NB4 (cell line): ENCODE measurements around the gene FSCB.

Experiments
- DNase-seq: peaks from one replicate; pipeline ENCODE4 v3.0.0; 2010; ENCODE audit warnings: low read depth
- H3K4me3 ChIP-seq: one replicate; pipeline ENCODE4 v1.5.1; 2011; ENCODE audit warnings: mild to moderate bottlenecking, low read depth, low read length, moderate library complexity
- MYC ChIP-seq: IDR thresholded peaks from 2 replicates; pipeline ENCODE4 v1.6.1; 2011; ENCODE audit warnings: low read depth, low read length
- POLR2A ChIP-seq: IDR thresholded peaks from 2 replicates; pipeline ENCODE4 v1.6.1; 2011; ENCODE audit warnings: mild to moderate bottlenecking; ENCODE audit not compliant: insufficient read length; ENCODE audit errors: extremely low read depth
- TF ChIP-seq, protein P1 (sequence below): IDR thresholded peaks from 2 replicates; pipeline ENCODE4 v1.6.1; 2011; ENCODE audit warnings: low read depth, low read length
- TF ChIP-seq, protein P2 (sequence below): IDR thresholded peaks from one replicate; pipeline ENCODE4 v1.5.1; 2012; ENCODE audit warnings: low read depth, low read length

The FSCB gene, protein sequence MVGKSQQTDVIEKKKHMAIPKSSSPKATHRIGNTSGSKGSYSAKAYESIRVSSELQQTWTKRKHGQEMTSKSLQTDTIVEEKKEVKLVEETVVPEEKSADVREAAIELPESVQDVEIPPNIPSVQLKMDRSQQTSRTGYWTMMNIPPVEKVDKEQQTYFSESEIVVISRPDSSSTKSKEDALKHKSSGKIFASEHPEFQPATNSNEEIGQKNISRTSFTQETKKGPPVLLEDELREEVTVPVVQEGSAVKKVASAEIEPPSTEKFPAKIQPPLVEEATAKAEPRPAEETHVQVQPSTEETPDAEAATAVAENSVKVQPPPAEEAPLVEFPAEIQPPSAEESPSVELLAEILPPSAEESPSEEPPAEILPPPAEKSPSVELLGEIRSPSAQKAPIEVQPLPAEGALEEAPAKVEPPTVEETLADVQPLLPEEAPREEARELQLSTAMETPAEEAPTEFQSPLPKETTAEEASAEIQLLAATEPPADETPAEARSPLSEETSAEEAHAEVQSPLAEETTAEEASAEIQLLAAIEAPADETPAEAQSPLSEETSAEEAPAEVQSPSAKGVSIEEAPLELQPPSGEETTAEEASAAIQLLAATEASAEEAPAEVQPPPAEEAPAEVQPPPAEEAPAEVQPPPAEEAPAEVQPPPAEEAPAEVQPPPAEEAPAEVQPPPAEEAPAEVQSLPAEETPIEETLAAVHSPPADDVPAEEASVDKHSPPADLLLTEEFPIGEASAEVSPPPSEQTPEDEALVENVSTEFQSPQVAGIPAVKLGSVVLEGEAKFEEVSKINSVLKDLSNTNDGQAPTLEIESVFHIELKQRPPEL

DNA sequence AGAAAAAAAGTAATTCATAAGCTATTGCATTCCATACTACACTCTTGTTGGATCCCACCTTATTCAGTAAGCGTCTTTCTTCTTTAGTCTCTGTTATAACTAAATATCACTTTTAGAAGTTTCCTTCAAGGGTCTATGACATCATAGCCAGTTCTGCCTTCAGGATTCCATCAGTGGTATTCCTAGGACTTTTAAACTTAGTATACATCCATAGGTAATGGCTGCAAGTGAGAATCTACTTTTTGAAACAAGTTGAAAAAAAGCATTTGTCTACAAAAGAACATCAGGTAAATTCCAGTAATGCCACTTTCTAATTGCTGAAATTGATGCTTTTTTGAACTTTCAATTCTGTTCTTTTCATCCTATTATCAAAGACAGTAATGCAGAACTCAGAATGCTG, at the start of gene FSCB:
Gene FSCB, minus strand, starts transcription at position 101 of the 400 bp plus-strand sequence. CDS start 296 bp downstream, outside the sequence.
- H3K4me3 ChIP-seq = no peak within 1 kb of the TSS
- TF ChIP-seq, protein P1, sequence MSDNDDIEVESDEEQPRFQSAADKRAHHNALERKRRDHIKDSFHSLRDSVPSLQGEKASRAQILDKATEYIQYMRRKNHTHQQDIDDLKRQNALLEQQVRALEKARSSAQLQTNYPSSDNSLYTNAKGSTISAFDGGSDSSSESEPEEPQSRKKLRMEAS = no peak
- no peak for TF ChIP-seq MYC
- TF ChIP-seq POLR2A = no peak
- TF ChIP-seq, protein P2, sequence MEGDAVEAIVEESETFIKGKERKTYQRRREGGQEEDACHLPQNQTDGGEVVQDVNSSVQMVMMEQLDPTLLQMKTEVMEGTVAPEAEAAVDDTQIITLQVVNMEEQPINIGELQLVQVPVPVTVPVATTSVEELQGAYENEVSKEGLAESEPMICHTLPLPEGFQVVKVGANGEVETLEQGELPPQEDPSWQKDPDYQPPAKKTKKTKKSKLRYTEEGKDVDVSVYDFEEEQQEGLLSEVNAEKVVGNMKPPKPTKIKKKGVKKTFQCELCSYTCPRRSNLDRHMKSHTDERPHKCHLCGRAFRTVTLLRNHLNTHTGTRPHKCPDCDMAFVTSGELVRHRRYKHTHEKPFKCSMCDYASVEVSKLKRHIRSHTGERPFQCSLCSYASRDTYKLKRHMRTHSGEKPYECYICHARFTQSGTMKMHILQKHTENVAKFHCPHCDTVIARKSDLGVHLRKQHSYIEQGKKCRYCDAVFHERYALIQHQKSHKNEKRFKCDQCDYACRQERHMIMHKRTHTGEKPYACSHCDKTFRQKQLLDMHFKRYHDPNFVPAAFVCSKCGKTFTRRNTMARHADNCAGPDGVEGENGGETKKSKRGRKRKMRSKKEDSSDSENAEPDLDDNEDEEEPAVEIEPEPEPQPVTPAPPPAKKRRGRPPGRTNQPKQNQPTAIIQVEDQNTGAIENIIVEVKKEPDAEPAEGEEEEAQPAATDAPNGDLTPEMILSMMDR = no peak
- DNase-seq = no peak

DNA sequence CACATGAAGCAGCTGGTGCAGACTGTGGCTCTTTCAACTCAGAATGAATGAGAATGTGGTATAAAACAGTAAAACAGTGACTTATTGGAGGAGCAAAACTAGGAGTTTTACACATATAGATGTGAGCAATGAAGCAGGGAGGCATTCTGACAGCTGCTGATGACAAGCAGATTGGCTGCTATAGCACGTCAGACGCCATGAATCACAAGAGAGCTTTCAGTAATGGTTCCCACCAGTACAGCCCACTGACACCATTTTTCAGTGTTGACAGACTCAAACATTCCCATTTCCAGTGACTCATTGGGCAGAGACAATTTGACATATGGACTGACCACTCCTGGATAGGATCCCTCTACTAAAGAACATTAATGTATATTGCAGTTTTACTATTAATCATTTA, 24.6 kb upstream of the FSCB start:
- TF ChIP-seq POLR2A = no peak
- TF ChIP-seq, protein P1 = no peak
- TF ChIP-seq MYC = no peak
- TF ChIP-seq, protein P2 = no peak

DNA sequence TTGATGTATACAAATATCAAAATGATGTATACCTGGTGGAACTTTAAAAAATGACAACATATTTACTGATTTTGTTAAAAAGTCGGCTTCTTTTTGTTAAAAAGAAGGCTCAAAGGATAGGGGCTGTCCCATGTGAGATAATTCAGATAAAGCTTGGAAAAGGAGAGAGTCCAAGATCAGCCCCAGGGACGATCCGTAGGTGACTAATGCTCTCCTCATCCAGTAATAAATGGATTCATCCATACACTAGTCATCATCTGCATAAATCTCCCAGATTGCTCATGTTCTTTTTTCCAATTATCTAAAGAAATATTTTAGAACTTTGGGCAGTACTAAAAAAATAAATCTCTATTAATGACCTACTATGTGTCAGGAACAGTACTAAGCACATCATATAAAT, 23.4 kb upstream of the FSCB start:
- TF ChIP-seq POLR2A (no peak), MYC (no peak)
- TF ChIP-seq, protein P2 = no peak
- TF ChIP-seq, protein P1 = no peak
- no peak for DNase-seq
- no peak overlapping the region for H3K4me3 ChIP-seq

More for the DNA sequence above, 24.6 kb upstream of the FSCB start:
- no peak for DNase-seq
- H3K4me3 ChIP-seq = no peak overlapping the region

DNA sequence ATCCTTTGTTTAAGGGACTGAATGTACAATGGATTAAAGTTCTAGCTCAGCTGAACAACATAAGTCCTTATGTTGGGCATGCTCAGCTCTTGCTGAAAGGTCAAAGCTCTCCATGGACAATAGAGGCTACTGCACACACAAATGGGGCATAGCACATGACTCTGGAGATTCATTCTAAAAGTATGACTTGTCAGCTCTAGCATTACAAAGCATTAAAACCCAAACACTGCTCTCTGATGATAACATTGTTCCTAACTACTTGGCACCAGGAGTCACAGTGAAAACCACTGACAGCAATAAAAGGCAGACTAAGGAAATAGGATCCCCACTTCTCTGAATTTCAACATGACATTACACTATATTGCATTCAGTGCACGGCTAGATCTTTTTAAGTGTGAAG, 21.9 kb upstream of the FSCB start:
- no peak for DNase-seq
- TF ChIP-seq POLR2A (no peak), MYC (no peak)
- TF ChIP-seq, protein P2 = no peak
- TF ChIP-seq, protein P1 = no peak
- H3K4me3 ChIP-seq = no peak overlapping the region

DNA sequence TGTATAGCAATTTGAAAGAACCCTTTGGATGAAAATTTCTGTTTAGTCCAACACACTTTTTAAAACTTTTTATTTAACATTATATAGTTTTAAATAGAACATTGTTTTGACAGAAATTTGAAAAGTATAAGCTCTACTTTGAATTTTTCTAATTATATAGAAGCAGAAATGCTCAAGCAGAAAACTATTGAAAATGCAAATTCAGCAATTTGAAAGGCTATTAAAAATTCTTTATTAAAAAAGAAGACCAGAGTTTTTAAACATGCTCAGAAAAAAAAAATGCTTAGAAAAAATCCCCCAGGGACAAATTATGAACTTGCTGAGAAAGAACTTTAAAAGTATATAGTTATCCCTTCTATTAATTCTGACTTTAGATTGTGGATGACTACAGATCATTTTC, 21.1 kb upstream of the FSCB start:
- TF ChIP-seq, protein P1 = no peak
- TF ChIP-seq POLR2A (no peak), MYC (no peak)
- TF ChIP-seq, protein P2 = no peak
- H3K4me3 ChIP-seq = no peak overlapping the region
- DNase-seq = no peak
